GM12892 (cell line): Measurements from ENCODE around the gene LRP3.

Source experiments
- POLR2A ChIP-seq: IDR thresholded peaks from 2 replicates; pipeline ENCODE4 v1.6.1; 2011; ENCODE audit warnings: low read depth, low read length, control low read depth
- POLR2AphosphoS5 ChIP-seq: IDR thresholded peaks from 2 replicates; pipeline ENCODE4 v1.6.1; 2011; ENCODE audit warnings: low read depth, low read length, control low read depth
- TAF1 ChIP-seq: IDR thresholded peaks from 2 replicates; pipeline ENCODE4 v1.6.1; 2011; ENCODE audit warnings: low read depth, mild to moderate bottlenecking, control low read depth, low read length, borderline replicate concordance

DNA sequence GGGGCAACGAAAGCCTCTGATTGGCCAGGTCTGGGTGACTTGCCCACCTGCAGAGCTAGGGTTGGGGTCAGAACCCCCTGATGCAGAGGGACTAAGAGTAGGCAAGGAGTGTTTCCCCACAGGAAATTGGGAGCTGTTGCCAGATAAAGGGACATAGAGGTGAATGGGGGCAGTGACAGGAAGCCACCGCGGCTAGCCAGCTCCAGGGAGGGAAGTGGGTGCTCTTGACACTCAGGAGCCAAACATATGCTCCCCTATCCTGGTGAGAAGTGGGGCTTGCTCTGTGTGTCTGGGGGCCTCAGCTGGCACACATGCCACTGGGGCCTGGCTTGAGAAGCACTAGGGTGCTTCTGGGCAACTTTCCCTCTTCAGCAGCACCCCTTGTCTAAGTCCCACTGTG is 36.2 kb upstream of the LRP3 start:
- TF ChIP-seq POLR2A (no peak), POLR2AphosphoS5 (no peak), TAF1 (no peak)
